HL-60 (cell line): ENCODE results near the gene TXNRD2.

Source experiments
- CTCF ChIP-seq: IDR thresholded peaks from one replicate; pipeline ENCODE4 v1.5.1; 2011; ENCODE audit warnings: low read length, control low read depth, inconsistent platforms; ENCODE audit not compliant: insufficient read depth
- GABPA ChIP-seq: IDR thresholded peaks from 2 replicates; pipeline ENCODE4 v1.6.1; 2012; ENCODE audit warnings: low read depth
- POLR2AphosphoS5 ChIP-seq: IDR thresholded peaks from 2 replicates; pipeline ENCODE4 v1.6.1; 2012; ENCODE audit warnings: low read depth
- TF ChIP-seq, protein P1 (sequence below): IDR thresholded peaks from 2 replicates; pipeline ENCODE4 v1.6.1; 2012; ENCODE audit warnings: low read depth; ENCODE audit not compliant: insufficient replicate concordance

- no peak for TF ChIP-seq CTCF
- no peak for TF ChIP-seq POLR2AphosphoS5
- TF ChIP-seq, protein P1, sequence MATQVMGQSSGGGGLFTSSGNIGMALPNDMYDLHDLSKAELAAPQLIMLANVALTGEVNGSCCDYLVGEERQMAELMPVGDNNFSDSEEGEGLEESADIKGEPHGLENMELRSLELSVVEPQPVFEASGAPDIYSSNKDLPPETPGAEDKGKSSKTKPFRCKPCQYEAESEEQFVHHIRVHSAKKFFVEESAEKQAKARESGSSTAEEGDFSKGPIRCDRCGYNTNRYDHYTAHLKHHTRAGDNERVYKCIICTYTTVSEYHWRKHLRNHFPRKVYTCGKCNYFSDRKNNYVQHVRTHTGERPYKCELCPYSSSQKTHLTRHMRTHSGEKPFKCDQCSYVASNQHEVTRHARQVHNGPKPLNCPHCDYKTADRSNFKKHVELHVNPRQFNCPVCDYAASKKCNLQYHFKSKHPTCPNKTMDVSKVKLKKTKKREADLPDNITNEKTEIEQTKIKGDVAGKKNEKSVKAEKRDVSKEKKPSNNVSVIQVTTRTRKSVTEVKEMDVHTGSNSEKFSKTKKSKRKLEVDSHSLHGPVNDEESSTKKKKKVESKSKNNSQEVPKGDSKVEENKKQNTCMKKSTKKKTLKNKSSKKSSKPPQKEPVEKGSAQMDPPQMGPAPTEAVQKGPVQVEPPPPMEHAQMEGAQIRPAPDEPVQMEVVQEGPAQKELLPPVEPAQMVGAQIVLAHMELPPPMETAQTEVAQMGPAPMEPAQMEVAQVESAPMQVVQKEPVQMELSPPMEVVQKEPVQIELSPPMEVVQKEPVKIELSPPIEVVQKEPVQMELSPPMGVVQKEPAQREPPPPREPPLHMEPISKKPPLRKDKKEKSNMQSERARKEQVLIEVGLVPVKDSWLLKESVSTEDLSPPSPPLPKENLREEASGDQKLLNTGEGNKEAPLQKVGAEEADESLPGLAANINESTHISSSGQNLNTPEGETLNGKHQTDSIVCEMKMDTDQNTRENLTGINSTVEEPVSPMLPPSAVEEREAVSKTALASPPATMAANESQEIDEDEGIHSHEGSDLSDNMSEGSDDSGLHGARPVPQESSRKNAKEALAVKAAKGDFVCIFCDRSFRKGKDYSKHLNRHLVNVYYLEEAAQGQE: no peak
- no peak for TF ChIP-seq GABPA
Measured at GRCh38 chr22:19825904-19826618, 115.6 kb downstream of the TXNRD2 start.
